NCI-H2081 (cell line): ENCODE measurements around the gene NXPH4.

ENCODE experiments used
- DNase-seq, 2 experiments: peaks; one replicate each; lab custom pipeline; 2025; lab: John Stamatoyannopoulos, UW

The NXPH4 gene

DNA sequence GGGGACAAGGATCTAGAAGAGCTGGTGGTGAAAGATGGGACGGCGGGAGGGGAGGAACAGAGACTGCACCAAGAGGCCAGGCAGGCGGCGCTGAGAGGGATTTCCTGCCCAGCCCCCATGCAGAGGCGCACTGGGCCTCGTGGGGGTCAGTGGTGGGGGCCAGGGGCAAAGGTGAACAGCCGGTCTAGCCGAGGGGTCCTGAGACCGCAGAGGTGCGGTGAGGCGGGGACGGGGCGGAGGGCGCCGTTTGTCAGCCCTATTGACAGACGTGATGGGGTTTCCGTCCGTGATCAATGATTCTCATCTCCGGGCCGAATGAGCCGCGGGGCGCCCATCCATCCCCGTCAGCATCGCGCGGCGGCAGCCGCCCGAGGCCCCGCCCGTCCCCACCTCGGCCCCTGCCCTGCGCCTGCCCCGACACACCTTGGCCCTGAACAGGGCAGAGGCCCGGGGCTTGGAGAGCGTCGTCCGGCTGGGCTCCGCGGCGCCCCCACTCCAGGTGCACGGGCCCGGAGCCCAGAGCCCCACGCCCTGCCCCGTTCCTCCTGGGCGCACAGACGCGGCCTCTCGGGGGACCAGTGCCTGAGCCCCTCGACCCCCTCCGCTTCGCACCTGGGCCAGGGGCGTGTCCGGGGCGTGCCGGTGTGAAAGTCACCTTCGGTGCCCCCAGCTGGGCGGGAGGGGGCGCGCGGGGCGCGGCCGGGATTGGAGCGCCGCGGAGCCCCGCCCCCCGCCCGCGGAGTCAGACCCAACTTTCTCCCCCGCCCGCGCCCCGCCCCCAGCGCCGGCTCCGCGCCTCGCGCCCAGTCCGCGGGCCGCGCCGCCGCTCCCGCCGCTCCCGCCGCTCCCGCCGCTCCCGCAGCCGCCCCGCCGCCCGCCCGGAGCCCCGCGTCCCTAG is at the start of gene NXPH4:
NXPH4 (plus strand) TSS at position 781 of the 898 bp plus-strand sequence. CDS start 176 bp downstream, outside the sequence.
- DNase-seq: peak; percentile 23 to 34

DNA sequence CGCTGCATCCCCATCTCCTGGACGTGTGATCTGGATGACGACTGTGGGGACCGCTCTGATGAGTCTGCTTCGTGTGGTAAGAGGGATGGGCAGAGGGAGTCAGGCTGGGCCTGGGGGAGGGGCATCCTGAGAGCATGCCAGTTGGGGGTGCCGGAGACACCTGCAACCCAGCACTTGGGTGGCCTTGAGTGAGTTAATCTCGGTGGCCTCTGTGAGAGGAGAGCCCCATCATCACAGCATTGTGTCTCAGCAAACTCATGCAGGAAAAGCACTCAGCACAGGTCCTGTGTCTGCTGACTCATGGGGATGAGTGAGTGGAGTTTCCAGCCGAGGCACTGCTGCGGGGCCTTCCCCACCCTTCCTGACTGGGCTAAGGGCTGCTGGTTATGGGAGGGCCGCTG is 49.6 kb upstream of the NXPH4 start:
- no peak for DNase-seq

DNA sequence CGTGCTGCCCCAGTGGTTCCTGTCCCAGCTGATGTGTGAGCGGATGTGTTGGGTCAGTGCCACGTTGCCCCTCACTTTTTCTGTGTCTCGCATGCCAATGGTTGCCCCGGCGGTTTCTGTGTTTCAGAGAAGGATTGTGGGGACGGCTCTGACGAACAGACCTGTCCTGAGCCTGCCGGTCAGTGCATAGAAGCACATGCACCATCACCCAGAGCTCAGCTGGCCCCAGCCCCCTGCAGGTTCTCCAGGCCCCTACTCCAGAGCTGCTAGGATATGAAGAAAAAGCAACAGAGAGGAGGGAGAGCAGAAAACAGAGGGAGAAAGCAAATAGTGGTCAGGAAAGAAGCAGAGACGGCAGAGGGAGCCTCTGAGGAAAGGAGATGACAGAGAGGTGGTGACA is 48.5 kb upstream of the NXPH4 start:
- no peak for DNase-seq

DNA sequence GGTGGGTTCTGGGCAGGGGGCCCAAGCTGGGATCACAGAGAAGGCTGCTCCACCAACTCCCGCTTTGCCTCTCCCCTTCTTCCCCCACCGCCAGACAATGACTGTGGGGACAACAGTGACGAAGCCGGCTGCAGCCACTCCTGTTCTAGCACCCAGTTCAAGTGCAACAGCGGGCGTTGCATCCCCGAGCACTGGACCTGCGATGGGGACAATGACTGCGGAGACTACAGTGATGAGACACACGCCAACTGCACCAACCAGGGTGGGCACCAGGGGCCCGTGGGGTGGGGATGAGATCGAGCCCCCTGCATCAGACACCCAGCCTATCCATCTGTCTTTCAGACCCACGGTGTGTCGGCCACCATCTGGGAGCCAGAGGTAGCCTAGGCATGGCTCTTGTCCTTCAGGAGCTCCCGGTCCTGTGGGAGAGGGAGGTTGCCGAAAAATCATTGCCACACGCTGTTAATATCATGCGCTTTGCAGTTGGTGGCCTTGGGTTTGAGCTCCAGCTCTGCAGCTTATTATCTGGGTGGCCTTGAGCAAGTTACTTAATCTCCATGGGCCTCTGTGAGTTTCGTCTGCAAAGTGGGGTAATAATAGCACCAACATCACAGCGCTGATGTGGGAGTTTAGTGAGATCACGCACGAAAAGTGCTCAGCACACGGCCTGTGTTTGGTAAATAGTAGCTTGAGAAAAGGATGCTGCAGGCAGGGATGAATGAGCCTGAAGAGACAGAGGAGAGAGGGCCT is 47.4 kb upstream of the NXPH4 start:
- no peak for DNase-seq

DNA sequence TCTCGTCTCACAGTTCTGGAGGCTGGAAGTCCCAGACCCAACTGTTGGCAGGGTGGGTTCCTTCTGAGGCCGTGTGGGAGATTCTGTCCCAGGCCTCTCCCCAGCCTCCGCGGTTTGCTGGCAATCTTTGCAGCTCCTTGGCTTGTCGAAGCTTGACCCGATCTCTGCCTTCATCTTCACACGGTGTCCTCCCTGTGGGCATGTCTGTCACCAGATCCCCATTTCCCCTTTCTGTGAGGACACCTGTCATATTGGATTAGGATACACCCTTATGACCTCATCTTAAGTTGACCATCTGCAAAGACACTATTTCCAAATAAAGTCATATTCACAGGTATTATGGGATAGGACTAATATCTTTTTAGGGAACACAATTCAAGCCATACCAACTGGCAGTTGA is 46.6 kb upstream of the NXPH4 start:
- no peak for DNase-seq

DNA sequence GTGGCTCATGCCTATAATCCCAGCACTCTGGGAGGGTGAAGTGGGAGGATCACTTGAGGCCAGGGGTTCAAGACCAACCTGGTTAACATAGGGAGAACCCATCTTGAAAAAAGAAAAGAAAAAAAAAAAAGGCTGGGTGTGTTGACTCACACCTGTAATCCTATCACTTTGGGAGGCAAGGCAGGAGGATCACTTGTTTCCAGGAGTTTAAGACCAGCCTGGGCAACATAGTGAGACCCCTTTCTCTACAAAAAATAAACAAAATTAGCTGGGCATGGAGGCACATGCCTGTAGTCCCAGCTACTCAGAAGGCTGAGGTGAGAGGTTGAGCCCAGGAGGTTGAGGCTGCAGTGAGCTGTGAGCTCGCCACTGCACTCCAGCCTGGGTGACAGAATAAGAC is 46.2 kb upstream of the NXPH4 start:
- DNase-seq: no peak

DNA sequence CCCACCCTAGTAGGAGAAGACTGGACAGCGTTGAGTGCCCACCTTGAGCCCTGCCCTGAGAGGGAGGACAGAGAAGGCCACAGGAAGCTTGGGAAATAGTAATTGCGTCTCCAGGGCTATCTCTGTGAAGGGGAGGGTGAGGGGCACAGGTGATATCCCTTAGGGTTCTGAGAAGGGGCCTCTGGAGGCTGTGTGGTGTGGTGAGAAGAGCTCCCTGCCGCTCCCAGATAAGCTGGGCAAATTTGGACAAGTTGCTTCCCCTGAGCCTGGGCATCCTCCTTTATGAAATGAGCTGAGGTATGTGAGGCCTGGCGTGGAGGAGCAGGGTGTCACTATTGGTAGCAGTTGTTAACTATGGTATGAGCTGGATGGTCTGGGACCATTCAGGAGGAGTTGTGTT is 45.7 kb upstream of the NXPH4 start:
- DNase-seq: no peak

DNA sequence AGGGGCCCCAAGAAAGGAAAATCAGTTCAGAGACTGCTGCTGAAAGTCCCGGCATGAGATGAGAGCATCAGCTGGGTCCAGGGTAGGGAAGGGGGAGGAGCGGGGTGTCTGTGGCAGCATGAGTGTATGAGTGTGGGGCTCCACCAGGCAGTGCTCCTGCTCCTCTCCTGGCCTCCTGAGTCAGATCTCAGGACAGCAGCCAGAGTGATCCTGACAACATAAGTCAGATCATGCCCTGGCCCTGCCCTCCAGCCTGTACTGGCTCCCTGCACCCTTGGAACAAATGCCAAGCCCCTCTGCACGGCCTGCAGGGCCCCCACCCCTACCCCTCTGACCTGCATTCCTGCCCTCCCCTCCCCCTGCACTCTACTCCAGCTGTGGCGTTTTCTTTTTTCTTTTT is 44.9 kb upstream of the NXPH4 start:
- DNase-seq: no peak

DNA sequence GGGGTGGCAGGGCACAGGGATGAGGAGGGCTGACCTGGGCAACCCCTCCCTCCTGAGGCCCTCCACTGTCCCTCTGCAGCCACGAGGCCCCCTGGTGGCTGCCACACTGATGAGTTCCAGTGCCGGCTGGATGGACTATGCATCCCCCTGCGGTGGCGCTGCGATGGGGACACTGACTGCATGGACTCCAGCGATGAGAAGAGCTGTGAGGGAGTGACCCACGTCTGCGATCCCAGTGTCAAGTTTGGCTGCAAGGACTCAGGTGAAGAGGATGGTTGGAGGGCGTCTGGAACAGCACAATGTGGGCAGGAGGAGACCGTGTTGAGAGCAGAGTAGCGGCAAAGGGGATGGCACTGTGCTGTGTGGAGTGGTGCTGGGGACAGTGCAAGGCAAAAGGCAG is 43.5 kb upstream of the NXPH4 start:
- DNase-seq: no peak

DNA sequence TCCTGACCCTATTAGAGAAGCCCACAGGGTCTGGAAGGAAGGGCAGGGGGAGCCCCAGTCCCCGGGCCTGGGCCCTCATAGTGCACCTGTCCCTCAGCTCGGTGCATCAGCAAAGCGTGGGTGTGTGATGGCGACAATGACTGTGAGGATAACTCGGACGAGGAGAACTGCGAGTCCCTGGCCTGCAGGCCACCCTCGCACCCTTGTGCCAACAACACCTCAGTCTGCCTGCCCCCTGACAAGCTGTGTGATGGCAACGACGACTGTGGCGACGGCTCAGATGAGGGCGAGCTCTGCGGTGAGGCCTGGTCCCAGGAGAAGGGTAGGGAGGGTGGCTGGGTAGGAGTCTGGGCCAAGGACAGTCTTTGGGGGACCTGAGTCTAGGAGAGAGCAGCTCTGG is 42.9 kb upstream of the NXPH4 start:
- DNase-seq: no peak

DNA sequence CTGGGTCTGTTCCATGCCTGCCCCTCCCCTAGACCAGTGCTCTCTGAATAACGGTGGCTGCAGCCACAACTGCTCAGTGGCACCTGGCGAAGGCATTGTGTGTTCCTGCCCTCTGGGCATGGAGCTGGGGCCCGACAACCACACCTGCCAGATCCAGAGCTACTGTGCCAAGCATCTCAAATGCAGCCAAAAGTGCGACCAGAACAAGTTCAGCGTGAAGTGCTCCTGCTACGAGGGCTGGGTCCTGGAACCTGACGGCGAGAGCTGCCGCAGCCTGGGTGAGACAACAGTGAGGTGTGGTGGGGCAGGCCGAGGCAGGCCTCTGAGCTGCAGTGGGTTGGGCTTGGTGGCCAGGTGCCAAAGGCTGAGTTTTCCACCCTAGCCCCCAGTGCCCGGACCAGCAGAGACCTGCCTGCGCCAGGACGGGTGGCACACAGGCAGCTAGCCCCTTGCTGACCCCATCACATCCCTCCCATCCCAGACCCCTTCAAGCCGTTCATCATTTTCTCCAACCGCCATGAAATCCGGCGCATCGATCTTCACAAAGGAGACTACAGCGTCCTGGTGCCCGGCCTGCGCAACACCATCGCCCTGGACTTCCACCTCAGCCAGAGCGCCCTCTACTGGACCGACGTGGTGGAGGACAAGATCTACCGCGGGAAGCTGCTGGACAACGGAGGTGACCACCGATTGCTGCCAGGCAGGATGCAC is 41.0 kb upstream of the NXPH4 start:
- DNase-seq: peak; percentile 84 to 94

DNA sequence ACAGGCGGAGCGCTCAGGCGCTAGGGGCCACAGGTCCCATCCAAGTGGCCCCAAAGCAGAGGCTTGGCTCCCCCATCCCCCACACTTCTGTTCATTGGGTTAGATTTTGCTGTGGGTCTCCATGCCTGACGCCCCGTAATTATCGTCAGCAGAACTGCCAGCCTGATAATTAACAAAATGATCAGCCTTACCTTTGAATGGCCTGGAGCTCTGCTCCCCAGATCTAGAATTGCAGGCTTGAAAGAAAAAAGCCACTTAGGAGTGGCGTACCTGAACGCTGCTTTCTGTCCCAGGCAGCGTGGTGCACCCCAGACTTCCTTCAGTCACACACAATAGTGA is 40.5 kb upstream of the NXPH4 start:
- peak in 1 of 2 experiments; percentile 77 for DNase-seq

DNA sequence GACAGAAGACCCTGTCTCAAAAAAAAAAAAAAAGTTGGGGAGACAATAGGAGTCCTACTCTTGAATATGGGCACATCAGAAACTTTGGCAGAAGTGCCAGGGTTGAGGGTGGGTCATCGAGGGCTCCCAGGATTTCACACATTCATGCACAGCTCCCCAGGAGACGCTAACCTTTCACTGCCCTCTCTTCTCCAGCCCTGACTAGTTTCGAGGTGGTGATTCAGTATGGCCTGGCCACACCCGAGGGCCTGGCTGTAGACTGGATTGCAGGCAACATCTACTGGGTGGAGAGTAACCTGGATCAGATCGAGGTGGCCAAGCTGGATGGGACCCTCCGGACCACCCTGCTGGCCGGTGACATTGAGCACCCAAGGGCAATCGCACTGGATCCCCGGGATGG is 39.7 kb upstream of the NXPH4 start:
- DNase-seq: no peak

DNA sequence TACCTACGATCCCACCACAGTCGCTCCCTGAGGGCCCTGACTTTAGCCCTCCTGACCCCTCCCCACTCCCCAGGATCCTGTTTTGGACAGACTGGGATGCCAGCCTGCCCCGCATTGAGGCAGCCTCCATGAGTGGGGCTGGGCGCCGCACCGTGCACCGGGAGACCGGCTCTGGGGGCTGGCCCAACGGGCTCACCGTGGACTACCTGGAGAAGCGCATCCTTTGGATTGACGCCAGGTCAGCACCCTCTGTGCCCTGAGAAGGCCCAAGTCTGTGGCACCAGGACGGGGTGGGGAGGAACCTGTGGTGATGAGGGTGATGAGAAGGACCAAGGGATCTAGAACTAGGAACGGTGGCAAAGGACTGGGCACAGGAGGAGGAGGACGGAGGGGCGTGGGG is 39.2 kb upstream of the NXPH4 start:
- no peak for DNase-seq

DNA sequence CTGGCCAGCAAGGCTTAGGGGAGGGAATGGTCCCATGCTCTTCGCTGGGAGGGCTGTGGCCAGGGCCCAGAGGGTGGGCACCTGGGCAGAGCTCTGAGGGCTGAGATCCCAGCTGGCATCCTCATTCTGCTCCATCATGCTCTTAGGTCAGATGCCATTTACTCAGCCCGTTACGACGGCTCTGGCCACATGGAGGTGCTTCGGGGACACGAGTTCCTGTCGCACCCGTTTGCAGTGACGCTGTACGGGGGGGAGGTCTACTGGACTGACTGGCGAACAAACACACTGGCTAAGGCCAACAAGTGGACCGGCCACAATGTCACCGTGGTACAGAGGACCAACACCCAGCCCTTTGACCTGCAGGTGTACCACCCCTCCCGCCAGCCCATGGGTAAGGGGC is 38.4 kb upstream of the NXPH4 start:
- no peak for DNase-seq

DNA sequence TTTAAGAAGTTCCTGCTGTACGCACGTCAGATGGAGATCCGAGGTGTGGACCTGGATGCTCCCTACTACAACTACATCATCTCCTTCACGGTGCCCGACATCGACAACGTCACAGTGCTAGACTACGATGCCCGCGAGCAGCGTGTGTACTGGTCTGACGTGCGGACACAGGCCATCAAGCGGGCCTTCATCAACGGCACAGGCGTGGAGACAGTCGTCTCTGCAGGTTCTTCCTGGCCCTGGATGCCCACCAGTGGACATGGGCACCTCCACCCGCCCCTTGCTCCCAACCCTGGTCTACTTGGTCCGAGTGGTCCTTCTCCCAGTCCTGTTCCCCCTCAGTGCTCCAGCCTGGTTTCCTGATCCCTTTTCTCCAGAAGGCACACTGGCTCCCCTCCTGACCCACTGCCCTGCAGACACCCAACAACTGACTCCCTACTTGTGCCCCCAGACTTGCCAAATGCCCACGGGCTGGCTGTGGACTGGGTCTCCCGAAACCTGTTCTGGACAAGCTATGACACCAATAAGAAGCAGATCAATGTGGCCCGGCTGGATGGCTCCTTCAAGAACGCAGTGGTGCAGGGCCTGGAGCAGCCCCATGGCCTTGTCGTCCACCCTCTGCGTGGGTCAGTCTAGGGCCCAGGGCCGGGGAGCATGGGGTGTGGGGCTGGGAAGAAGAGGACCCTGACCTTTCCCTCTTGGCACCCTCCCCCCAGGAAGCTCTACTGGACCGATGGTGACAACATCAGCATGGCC is 37.1 kb upstream of the NXPH4 start:
- no peak for DNase-seq

DNA sequence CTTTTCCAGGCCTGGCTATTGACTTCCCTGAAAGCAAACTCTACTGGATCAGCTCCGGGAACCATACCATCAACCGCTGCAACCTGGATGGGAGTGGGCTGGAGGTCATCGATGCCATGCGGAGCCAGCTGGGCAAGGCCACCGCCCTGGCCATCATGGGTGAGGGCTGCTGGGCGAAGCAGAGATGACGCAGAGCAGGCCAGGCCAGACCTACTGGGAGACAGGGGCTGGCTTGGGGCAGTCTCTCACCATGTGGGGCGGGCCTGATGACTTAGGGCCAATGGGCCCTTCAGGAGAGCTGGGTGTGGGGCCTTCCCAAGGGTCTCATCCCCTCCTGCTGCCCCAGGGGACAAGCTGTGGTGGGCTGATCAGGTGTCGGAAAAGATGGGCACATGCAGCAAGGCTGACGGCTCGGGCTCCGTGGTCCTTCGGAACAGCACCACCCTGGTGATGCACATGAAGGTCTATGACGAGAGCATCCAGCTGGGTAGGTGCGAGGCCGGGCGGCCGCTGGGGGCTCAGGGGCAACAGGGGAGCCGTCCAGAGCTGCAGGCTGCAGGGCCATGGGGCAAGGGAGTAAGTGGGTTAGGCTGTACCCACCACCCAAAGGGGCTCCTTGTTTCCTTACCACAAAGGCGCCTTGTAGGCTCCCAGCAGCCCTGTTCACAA is 36.1 kb upstream of the NXPH4 start:
- no peak for DNase-seq

DNA sequence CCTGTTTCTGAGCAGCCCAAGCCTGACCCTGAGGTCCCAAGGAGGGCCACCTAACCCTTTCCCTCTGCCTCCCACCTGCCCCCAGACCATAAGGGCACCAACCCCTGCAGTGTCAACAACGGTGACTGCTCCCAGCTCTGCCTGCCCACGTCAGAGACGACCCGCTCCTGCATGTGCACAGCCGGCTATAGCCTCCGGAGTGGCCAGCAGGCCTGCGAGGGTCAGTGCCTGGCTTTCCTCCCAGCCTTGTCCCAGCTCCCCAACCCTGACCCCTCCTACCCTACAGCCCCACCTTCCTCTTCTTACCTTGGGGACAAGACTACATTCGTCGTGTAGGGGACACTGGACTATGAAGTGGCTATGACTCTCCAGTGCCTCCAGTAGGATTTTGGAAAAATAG is 35.5 kb upstream of the NXPH4 start:
- DNase-seq: no peak

DNA sequence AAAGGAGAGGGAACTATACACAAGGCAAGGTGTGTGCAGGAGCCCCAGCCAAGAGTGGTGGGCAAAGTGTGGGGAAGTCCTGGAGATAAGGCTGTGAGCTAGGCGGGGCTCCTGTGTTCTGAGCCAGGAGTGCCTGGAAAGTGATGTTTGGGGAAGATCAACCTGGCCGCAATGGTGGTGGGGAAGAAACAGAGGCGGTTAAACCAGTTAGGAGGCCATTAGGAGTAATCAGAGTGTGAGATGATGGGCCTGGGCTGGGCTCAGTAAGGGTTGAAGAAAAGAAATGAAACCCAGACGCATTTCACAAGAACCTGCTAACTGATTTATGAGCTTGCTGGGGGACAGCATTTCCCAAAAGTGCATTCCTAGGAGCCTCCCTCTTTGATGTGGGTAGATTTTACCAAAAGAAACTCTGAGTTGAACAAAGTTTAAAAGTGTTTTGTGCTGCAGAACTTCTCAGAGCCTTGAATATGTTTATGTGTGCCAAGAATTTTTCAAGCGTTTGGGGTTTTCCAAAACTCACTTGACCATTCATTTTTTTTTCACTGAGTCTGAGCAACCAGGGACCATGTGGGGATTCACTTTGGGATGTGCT is 34.9 kb upstream of the NXPH4 start:
- no peak for DNase-seq

DNA sequence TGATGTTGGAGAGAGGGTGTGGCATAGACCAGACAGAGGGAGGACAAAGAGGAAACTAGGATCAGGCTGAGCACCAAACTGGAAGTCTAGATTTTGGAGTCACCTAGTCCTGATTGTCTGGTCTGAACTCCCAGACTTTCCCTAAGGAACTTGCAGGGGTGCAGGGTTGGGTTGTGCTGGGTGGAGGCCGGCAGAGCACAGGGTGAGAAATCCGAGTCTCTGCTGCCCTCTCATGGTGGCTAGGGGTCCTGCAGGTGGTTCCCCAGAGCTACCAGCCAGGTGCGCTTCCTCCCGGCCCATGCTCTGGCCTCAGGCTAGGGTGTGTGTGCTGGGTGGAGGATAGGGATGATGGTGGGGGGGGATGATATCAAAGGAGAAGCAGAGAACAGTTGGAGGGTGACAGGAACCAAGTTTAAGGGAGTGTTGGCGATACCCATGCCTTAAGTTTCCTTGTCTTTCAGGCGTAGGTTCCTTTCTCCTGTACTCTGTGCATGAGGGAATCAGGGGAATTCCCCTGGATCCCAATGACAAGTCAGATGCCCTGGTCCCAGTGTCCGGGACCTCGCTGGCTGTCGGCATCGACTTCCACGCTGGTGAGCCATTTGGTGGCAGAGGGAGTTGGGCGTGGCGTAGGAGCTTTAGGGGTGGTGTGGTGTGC is 33.5 kb upstream of the NXPH4 start:
- DNase-seq: peak; percentile 70 to 78
